Measurements from ENCODE around the gene POU1F1.
"Not testable (repeated sequence)": the region's sequence is repeated elsewhere in the genome, so short reads cannot be mapped to it uniquely, and the experiment has no call there.

The POU1F1 gene

DNA sequence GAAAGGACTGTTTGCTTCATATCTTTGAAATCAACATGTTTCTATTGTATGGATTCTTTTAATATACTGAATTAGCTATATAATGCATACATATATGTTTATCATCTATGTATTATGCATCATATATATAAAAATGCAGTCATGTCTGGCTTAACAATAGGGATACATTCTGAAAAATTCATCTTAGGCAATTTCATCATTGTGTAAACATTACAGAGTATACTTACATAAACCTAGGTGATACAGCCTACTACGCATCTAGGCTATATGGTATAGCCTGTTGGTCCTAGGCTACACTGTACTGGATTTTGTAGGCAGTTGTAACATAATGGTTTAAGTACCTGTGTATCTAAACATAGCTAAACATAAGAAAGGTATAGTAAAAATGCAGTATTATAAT is 27.6 kb downstream of the POU1F1 start:
- no peak for DNase-seq

DNA sequence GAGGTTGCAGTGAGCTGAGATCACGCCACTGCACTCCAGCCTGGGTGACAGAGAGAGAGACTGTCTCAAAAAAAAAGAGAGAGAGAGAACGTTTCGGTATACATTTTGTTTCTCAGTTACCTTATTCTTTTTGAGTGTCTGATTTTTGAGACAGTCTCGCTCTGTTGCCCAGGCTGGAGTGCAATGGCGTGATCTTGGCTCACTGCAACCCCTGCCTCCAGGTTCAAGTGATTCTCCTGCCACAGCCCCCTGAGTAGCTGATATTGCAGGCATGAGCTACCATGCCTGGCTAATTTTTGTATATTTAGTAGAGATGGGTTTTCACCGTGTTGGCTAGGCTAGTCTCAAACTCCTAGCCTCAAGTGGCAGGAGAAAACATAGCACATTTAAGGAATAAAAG is 28.2 kb downstream of the POU1F1 start:
- not testable (repeated sequence) for DNase-seq

- DNase-seq, result no peak
Observed at GRCh38 chr3:87247430-87247773, 29.0 kb downstream of the POU1F1 start.

GRCh38 chr3:87246662-87247429 is 29.5 kb downstream of the POU1F1 start:
- DNase-seq, result no peak

- DNase-seq, result no peak
Observed at GRCh38 chr3:87236093-87236492, 40.3 kb downstream of the POU1F1 start.

GRCh38 chr3:87233805-87234204 is 42.6 kb downstream of the POU1F1 start:
- no peak for DNase-seq

DNA sequence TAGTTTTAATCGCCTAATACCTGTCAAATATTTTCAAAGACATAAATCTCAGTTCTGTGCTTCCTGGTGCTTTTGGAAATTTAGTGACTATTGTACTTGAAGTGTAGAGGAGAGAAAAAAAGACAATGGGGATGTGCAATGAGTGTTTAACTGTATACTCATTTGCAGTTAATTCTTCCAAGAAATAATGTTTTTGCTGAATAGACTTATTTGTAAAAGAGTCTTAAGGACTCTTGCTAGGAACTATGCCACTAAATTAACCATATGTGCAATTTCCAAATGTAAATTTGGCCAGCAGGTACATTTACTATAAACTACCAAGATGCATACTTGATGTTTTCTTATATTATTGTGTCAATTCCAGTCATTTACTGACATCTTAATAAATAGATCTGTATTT is 47.3 kb downstream of the POU1F1 start:
- DNase-seq, result no peak

GRCh38 chr3:87228316-87228715 is 48.1 kb downstream of the POU1F1 start:
- DNase-seq, result no peak

DNA sequence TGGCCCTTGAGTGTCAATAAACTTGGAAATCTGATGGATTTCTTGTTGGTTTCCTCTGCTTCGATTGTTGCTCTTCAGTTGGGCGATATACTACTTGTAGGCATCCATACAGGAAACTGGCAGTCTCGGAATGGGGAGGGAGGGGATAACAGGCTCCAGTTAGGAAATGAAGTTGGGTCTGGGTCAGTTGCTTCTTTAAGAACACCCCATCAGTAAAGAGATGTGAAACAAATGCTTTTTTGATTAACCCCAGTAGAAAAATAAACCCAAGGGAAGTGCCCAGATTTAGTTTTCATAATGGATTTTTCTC is 48.6 kb downstream of the POU1F1 start:
- DNase-seq, result no peak

GRCh38 chr3:87227104-87227834 is 49.1 kb downstream of the POU1F1 start, which contains the start of gene CHMP2B:
Gene CHMP2B (plus strand): TSS chr3:87227309. CDS start chr3:87227523, 214 bp downstream.
- DNase-seq, result peak; percentile 89 to 90

- DNase-seq, result no peak
Observed at GRCh38 chr3:87225659-87226058, 50.7 kb downstream of the POU1F1 start.

DNA sequence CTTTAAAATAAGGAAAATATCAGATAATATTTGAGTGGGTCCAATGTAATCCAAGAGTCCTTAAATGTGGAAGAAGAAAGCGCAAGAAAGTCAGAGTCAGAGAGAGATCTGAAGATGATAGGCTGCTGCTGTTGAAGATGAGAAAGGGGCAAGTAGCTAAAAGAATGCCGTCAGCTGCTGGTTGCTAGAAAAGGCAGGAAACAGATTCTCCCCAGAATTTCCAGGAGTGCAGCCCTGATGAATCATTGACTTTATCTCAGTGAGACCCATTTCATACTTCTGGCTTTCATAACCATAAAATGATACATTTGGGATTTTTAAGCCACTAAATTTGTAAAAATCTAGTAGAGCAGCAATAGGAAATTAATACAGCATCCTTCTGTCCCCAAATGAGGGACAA is 56.8 kb downstream of the POU1F1 start:
- no peak for DNase-seq

DNA sequence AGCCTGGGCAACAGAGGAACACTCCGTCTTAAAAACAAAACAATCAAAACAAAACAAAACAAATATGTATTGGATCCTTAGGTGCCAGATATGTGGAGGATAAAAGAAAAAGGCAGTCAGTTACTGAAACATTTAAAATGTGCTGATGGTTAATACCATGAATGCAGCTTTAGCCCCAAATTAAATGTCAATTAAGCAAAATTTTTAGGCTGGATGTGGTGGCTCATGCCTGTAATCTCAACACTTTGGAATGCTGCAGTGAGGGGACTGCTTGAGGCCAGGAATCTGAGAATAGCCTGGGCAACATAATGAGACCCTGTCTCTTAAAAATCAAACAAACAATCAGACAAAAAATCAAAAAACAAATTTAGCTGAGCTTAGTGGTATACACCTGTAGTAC is 57.8 kb downstream of the POU1F1 start:
- DNase-seq, result no peak

Measured in stimulated activated CD4-positive, alpha-beta T cell treated with anti-CD3 and anti-CD28 coated beads, Interleukin-4, amount 100 ng/mL, for 4 hours (primary cell).